CD4-positive, alpha-beta T cell (primary cell): ENCODE results near the gene HIPK4. TPM values are rescaled to one million over a fixed set of nuclear protein-coding genes. Genes with fewer than 3 reads are reported as not detected.
A peak's percentile ranks its signal among the peaks of the same experiment; 100 is the strongest.

Experiments used
- ATAC-seq: fragments of 200-7000 bp; cut with Tn5 transposase; one replicate; pipeline ENCODE4 v1.10.0; 2022; ENCODE audit warnings: mild to moderate bottlenecking; ENCODE audit not compliant: poor library complexity
- CTCF ChIA-PET: fragments of 350-600 bp; sonication (Branson Sonifier 250); formaldehyde crosslinking; loops from one replicate; lab custom pipeline; 2021; ENCODE audit warnings: antibody characterized with exemption, inconsistent platforms; lab: Charles Lee
- POLR2A ChIA-PET: fragments of 350-600 bp; sonication (Branson Sonifier 250); formaldehyde crosslinking; loops from one replicate; lab custom pipeline; 2021; ENCODE audit warnings: antibody characterized with exemption, inconsistent platforms; lab: Charles Lee
- DNase-seq, 14 experiments: peaks; one replicate each; pipeline ENCODE4 v3.0.0-alpha.2; 2013 to 2020; ENCODE audit warnings: mixed read lengths in 2 of 14
- H3K27ac ChIP-seq, 2 donors: one replicate each; pipeline versions ENCODE4 v1.5.1 to v1.7.0; 2013; ENCODE audit warnings: low read length in 2 of 2, low read depth in 1 of 2, mild to moderate bottlenecking in 1 of 2
- H3K27me3 ChIP-seq, 2 experiments: 1 replicate in 1 of 2; 2 replicates in 1 of 2; pipeline versions ENCODE4 v1.6.1 to v1.7.0; 2013; ENCODE audit warnings: low read length in 2 of 2, control low read depth in 1 of 2, mild to moderate bottlenecking in 1 of 2, moderate library complexity in 1 of 2; ENCODE audit not compliant: insufficient read depth in 2 of 2, control insufficient read depth in 1 of 2
- H3K36me3 ChIP-seq: one replicate; pipeline ENCODE4 v1.6.1; 2013; ENCODE audit warnings: low read length, control low read depth; ENCODE audit not compliant: insufficient read depth
- H3K4me1 ChIP-seq: one replicate; pipeline ENCODE4 v1.6.1; 2013; ENCODE audit warnings: low read length, control low read depth; ENCODE audit not compliant: insufficient read depth
- H3K4me3 ChIP-seq: one replicate; pipeline ENCODE4 v1.5.1; 2013; ENCODE audit warnings: mild to moderate bottlenecking, low read length, moderate library complexity
- H3K9me3 ChIP-seq, 2 experiments: 1 replicate in 1 of 2; 2 replicates in 1 of 2; pipeline versions ENCODE4 v1.6.1 to v1.7.0; 2013; ENCODE audit warnings: low read length in 2 of 2, mild to moderate bottlenecking in 2 of 2, control low read depth in 1 of 2, moderate library complexity in 1 of 2; ENCODE audit not compliant: control insufficient read depth in 1 of 2, insufficient read depth in 1 of 2
- H3K27ac Mint-ChIP-seq: one replicate; pipeline ENCODE4 v1.8.0; 2020; ENCODE audit warnings: mixed read lengths
- H3K27me3 Mint-ChIP-seq: one replicate; pipeline ENCODE4 v1.8.0; 2021; ENCODE audit warnings: mixed read lengths
- H3K36me3 Mint-ChIP-seq: one replicate; pipeline ENCODE4 v1.8.0; 2021; ENCODE audit warnings: low read depth, mixed read lengths
- H3K4me1 Mint-ChIP-seq: one replicate; pipeline ENCODE4 v1.8.0; 2021; ENCODE audit warnings: low read depth, mixed read lengths
- H3K4me3 Mint-ChIP-seq: one replicate; pipeline ENCODE4 v1.8.0; 2020; ENCODE audit warnings: mild to moderate bottlenecking, mixed read lengths
- H3K9me3 Mint-ChIP-seq: one replicate; pipeline ENCODE4 v1.8.0; 2020; ENCODE audit warnings: mixed read lengths
- intact Hi-C, 2 experiments: fragments of 100-400 bp; cut with DNase I in 1 of 2; cut with micrococcal nuclease in 1 of 2; formaldehyde crosslinking; loops; one replicate each; pipeline versions ENCODE4 v1.15.1 to v1.9.0; 2023 to 2025; cut with DNase I, micrococcal nuclease
- total RNA-seq, 174 experiments: library from RNA in 2 of 174; stranded (reverse) in 2 of 174; gene quantifications; one replicate each; pipeline ENCODE4 v1.2.3 and lab custom pipeline; 2021 to 2026
- TF ChIP-seq, protein P1 (sequence below): fragments of 200-600 bp; IDR thresholded peaks from one replicate; pipeline ENCODE4 v1.8.0; 2022; ENCODE audit warnings: antibody characterized with exemption, mild to moderate bottlenecking

Gene HIPK4
- total RNA-seq, 2 experiments from 2014 or later = 0.08 to 0.11 TPM

DNA sequence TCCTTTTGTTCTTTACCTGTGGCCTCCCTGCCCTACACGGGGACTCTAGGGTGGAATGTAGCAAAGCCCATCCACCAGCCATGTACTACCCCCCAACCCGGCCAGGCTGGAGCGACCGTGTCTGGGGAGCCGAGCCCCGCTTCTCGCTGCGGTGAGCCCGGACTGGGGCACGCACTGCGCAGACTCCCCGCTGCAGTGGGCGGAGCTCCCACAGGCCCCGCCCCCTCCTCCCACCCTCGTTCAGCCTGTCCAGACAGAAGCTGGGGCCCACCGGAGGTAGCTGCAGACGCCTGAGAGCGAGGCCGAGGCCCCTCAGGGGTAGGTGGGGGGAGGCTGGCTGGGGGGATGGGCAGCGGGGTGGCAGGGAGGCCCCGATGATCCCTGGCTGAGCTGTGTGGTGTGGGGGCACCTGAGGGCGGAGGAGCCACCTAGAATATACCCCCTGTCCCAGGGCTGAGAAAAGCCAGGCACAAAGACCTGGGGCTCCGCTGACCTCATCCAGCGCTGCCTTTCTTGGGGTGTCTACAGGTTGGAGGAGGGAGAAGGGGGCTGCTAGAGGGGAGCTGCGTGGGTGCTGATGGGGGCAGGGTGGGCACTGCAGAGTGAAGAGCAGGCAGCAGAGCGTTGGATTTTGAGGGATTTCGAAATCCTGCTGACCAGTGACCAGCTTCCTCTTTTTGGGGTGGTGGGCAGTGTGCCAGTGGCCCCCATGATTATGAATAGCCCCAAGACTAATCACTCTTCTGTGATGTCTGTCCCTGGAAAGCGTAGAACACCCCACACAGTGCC, 24.2 kb downstream of the HIPK4 start:
- Histone ChIP-seq H3K4me3 (peak overlapping the region; percentile 19), H3K4me1 (peaks cover 15% of the 10 kb centered on the region), H3K27me3 (no peaks in the 10 kb centered on the region), H3K36me3 (peaks cover 32% of the 10 kb centered on the region), H3K9me3 (no peaks in the 10 kb centered on the region), H3K27ac (no peak overlapping the region)
- intact Hi-C loops = no loop called here
- no peak overlapping the region for H3K4me3 Mint-ChIP-seq
- POLR2A ChIA-PET = interaction anchor here (1.7 kb wide), 1 partner anchor 18 kb away, joined by 4 read pairs; the partner anchor contains the start of genes C19orf47 and PLD3
- DNase-seq (peak in 8 of 14 experiments; percentile 8 to 60 (median 31)), ATAC-seq (peak; percentile 43)
- CTCF ChIA-PET = no interaction called here
- H3K36me3 Mint-ChIP-seq = peaks cover 38% of the 10 kb centered on the region
- no peak overlapping the region for H3K27ac Mint-ChIP-seq
- H3K9me3 Mint-ChIP-seq = no peaks in the 10 kb centered on the region
- TF ChIP-seq, protein P1, sequence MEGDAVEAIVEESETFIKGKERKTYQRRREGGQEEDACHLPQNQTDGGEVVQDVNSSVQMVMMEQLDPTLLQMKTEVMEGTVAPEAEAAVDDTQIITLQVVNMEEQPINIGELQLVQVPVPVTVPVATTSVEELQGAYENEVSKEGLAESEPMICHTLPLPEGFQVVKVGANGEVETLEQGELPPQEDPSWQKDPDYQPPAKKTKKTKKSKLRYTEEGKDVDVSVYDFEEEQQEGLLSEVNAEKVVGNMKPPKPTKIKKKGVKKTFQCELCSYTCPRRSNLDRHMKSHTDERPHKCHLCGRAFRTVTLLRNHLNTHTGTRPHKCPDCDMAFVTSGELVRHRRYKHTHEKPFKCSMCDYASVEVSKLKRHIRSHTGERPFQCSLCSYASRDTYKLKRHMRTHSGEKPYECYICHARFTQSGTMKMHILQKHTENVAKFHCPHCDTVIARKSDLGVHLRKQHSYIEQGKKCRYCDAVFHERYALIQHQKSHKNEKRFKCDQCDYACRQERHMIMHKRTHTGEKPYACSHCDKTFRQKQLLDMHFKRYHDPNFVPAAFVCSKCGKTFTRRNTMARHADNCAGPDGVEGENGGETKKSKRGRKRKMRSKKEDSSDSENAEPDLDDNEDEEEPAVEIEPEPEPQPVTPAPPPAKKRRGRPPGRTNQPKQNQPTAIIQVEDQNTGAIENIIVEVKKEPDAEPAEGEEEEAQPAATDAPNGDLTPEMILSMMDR = no peak
- no peaks in the 10 kb centered on the region for H3K27me3 Mint-ChIP-seq
- H3K4me1 Mint-ChIP-seq = peaks cover 17% of the 10 kb centered on the region

DNA sequence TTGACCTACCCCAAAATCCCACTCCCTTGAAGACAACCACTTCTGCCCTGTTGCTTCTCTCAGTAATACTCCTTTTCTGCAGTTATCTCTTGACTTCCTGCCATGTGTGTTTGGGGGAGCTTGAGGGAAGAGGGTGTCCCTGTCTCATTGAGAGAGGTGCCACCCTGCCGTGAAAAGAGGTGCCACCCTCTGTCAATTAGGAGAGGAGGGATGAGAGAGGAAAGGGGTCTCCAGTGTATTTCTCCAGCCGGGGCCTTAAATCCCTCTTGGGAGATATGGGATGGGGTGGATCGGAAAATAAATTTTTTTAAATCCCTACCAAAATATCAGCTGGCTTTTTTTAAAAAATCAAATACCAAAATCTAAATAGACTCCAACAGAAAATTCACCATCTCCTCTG, 25.0 kb downstream of the HIPK4 start:
- peaks cover 15% of the 10 kb centered on the region for H3K4me1 ChIP-seq
- peaks cover 26% of the 10 kb centered on the region for H3K36me3 ChIP-seq
- TF ChIP-seq, protein P1 = no peak
- Mint-ChIP-seq H3K4me1 (peaks cover 17% of the 10 kb centered on the region), H3K36me3 (peaks cover 32% of the 10 kb centered on the region), H3K9me3 (no peaks in the 10 kb centered on the region), H3K27ac (no peak overlapping the region), H3K27me3 (no peaks in the 10 kb centered on the region), H3K4me3 (peak overlapping the region; percentile 42)
- intact Hi-C loops = no loop called here
- POLR2A ChIA-PET = interaction anchor here (1.7 kb wide), 1 partner anchor 17 kb away, joined by 4 read pairs; the partner anchor contains the start of genes C19orf47 and PLD3
- DNase-seq = no peak
- H3K4me3 ChIP-seq = no peak overlapping the region
- CTCF ChIA-PET = no interaction called here
- no peaks in the 10 kb centered on the region for H3K27me3 ChIP-seq
- no peaks in the 10 kb centered on the region for H3K9me3 ChIP-seq
- no peak overlapping the region for H3K27ac ChIP-seq
- no peak for ATAC-seq

DNA sequence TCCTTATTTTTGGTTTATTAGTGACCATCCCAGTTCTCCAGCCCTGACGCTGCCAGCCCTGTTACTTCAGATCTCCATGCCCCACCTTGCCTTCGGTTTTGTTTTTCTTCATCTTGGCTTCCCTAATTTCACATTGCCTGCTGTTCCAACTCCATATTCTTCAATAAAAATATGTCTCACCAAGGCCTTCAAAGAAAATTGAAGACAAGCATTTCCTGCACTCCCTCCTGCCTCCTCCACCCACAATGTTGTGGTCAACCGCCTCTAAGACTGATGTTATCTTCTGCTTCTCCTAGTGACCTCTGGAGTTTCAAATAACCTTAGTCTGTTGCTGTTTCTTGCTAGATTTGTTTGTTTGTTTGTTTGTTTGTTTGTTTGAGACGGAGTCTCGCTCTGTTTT, 26.9 kb downstream of the HIPK4 start:
- Mint-ChIP-seq H3K36me3 (peaks cover 26% of the 10 kb centered on the region), H3K27ac (no peak overlapping the region), H3K4me1 (peaks cover 17% of the 10 kb centered on the region), H3K27me3 (no peaks in the 10 kb centered on the region), H3K4me3 (no peak overlapping the region), H3K9me3 (no peaks in the 10 kb centered on the region)
- POLR2A ChIA-PET = no interaction called here
- DNase-seq = no peak
- no peaks in the 10 kb centered on the region for H3K9me3 ChIP-seq
- no peak overlapping the region for H3K27ac ChIP-seq
- ATAC-seq = no peak
- intact Hi-C loops = no loop called here
- CTCF ChIA-PET = no interaction called here
- no peaks in the 10 kb centered on the region for H3K27me3 ChIP-seq
- peaks cover 16% of the 10 kb centered on the region for H3K36me3 ChIP-seq
- no peak overlapping the region for H3K4me3 ChIP-seq
- TF ChIP-seq, protein P1 = no peak
- H3K4me1 ChIP-seq = peaks cover 20% of the 10 kb centered on the region
